Ovary (tissue), 3 donors: ENCODE results near the gene PLA1A.

ENCODE experiments used
- POLR2A ChIP-seq: fragments of 450-650 bp; IDR thresholded peaks from one replicate; pipeline ENCODE4 v1.6.1; 2017; ENCODE audit warnings: antibody characterized with exemption, mild to moderate bottlenecking, moderate library complexity
- TF ChIP-seq, protein P1 (sequence below), 3 donors: fragments of 450-650 bp in 2 of 3; fragments of 200-600 bp in 1 of 3; IDR thresholded peaks; one replicate each; pipeline versions ENCODE4 v1.5.1 to v1.8.0; 2016 to 2022; ENCODE audit warnings: antibody characterized with exemption in 3 of 3, mild to moderate bottlenecking in 1 of 3
- donor health status: DM: no; HTN: no; CAD: no.

DNA sequence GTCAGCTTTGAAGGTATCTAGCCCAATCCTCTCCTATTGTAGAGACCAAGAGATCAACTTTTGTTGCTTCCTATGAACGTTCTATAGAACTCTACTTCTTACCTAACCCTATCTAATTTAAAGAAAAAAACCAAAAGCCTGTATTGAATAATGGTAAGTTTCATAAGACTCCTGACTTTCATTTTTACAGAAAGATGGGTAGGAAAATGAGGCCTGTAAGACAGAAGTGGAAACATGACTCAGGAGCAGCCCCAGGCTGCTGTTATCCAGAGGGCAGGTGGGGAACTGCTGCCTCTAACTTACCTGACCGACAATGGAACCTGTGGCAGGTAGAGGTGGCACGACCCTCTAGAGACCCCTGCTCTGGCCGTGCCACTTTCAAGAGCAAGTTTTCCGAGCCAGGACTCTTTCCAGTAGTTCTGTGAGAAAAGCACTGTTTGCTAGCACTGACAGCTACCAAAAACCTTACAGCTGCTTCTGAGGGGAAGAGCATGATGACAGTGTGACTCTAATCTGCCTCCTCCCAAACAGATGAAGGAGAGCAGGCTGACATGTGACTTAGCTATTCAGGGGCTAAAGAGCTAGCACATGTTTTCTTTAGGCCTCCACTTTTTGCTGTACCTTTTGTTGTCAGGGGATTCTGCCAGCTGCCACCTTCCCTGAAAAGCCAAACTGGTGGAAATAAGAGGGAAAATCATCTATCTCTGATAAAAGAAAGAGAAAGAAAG is 45.2 kb downstream of the PLA1A start:
- TF ChIP-seq, protein P1, sequence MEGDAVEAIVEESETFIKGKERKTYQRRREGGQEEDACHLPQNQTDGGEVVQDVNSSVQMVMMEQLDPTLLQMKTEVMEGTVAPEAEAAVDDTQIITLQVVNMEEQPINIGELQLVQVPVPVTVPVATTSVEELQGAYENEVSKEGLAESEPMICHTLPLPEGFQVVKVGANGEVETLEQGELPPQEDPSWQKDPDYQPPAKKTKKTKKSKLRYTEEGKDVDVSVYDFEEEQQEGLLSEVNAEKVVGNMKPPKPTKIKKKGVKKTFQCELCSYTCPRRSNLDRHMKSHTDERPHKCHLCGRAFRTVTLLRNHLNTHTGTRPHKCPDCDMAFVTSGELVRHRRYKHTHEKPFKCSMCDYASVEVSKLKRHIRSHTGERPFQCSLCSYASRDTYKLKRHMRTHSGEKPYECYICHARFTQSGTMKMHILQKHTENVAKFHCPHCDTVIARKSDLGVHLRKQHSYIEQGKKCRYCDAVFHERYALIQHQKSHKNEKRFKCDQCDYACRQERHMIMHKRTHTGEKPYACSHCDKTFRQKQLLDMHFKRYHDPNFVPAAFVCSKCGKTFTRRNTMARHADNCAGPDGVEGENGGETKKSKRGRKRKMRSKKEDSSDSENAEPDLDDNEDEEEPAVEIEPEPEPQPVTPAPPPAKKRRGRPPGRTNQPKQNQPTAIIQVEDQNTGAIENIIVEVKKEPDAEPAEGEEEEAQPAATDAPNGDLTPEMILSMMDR (IDR thresholded peaks at IDR 0.05) = no peak
- TF ChIP-seq POLR2A = no peak
